ENCODE data around the gene HDAC6.

DNA sequence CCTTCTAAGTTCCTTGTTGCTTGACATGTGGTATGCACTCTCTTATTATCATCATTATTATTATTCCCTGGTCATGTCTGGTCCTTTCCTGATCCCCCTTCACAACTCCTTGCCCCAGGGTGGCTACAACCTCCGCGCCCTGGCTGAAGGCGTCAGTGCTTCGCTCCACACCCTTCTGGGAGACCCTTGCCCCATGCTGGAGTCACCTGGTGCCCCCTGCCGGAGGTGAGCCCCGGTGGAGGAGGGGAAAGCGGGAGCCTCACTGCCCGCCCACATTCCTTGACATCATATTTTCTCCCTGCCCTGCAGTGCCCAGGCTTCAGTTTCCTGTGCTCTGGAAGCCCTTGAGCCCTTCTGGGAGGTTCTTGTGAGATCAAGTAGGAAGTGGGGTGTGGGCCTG lies 13.4 kb downstream of the HDAC6 start:
- TF ChIP-seq EP300 (IDR thresholded peaks at IDR 0.05) = no peak
- TF ChIP-seq, protein P1, sequence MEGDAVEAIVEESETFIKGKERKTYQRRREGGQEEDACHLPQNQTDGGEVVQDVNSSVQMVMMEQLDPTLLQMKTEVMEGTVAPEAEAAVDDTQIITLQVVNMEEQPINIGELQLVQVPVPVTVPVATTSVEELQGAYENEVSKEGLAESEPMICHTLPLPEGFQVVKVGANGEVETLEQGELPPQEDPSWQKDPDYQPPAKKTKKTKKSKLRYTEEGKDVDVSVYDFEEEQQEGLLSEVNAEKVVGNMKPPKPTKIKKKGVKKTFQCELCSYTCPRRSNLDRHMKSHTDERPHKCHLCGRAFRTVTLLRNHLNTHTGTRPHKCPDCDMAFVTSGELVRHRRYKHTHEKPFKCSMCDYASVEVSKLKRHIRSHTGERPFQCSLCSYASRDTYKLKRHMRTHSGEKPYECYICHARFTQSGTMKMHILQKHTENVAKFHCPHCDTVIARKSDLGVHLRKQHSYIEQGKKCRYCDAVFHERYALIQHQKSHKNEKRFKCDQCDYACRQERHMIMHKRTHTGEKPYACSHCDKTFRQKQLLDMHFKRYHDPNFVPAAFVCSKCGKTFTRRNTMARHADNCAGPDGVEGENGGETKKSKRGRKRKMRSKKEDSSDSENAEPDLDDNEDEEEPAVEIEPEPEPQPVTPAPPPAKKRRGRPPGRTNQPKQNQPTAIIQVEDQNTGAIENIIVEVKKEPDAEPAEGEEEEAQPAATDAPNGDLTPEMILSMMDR (IDR thresholded peaks at IDR 0.05) = no peak

Data from suprapubic skin (tissue), 3 donors.